KOPT-K1 (cell line): ENCODE results near the gene SARDH.
"Not testable (repeated sequence)": the region's sequence is repeated elsewhere in the genome, so short reads cannot be mapped to it uniquely, and the experiment has no call there.

Experiments used
- H3K27ac ChIP-seq: fragments of 200-600 bp; sonication (generic); 2 replicates; pipeline ENCODE4 v1.5.1; 2016; ENCODE audit warnings: antibody characterized with exemption, mild to moderate bottlenecking, low read depth, low read length; ENCODE audit not compliant: poor library complexity, severe bottlenecking
- H3K36me3 ChIP-seq: fragments of 200-600 bp; sonication (generic); 2 replicates; pipeline ENCODE4 v1.5.1; 2017; ENCODE audit warnings: antibody characterized with exemption, mild to moderate bottlenecking, low read length, moderate library complexity; ENCODE audit not compliant: insufficient read depth
- H3K9me3 ChIP-seq: fragments of 200-600 bp; sonication (generic); 2 replicates; pipeline ENCODE4 v1.5.1; 2017; ENCODE audit warnings: antibody characterized with exemption, low read length, mild to moderate bottlenecking; ENCODE audit not compliant: insufficient read depth, poor library complexity, severe bottlenecking

SARDH gene

DNA sequence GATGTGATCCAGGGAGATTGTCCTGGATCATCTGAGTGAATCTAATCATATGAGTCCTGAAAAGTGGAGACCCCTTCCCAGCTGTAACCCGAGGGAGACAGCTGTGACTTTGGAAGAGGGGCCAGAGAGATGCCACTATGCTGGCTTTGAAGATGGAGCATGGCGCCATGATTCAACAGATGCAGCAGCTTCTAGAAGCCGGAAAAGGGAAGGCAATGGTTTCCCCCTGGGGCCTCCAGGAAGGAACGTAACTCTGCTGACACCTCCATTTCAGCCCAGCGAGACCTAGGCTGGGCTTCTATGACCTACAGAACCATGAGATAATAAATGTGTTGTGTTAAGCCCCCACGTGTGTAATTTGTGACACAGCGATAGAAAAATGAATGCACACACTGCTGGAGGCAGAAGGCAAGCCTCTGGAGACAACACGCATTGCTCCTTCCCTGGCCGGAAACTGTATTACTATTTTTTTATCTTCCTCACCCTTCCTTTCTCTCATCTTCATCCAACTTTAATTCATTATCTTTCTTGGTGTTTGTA, 16.6 kb upstream of the SARDH start:
- H3K9me3 ChIP-seq = no peaks in the 10 kb centered on the region
- no peak overlapping the region for H3K27ac ChIP-seq
- H3K36me3 ChIP-seq = no peaks in the 10 kb centered on the region

DNA sequence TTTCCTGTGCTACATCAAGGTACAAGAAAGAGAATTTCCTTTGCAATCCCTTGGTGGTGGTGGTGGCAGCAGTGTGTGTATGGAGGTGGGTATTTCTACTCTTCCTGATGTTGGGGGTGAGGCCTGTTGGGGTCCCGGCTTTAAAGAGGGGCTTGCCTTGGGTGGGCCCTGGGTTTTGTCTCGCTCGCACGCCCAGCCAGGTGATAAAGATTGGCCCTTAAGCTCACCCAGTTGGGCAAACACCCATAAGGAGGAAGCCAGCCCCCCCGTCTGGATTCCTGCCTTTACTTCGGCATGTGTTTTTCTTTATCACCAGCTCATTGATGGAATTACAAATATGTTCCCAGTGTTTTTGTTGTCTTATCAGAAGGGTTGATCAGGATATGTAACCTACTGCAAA, 16.0 kb upstream of the SARDH start:
- H3K27ac ChIP-seq = no peak overlapping the region
- no peaks in the 10 kb centered on the region for H3K36me3 ChIP-seq
- H3K9me3 ChIP-seq = no peaks in the 10 kb centered on the region

DNA sequence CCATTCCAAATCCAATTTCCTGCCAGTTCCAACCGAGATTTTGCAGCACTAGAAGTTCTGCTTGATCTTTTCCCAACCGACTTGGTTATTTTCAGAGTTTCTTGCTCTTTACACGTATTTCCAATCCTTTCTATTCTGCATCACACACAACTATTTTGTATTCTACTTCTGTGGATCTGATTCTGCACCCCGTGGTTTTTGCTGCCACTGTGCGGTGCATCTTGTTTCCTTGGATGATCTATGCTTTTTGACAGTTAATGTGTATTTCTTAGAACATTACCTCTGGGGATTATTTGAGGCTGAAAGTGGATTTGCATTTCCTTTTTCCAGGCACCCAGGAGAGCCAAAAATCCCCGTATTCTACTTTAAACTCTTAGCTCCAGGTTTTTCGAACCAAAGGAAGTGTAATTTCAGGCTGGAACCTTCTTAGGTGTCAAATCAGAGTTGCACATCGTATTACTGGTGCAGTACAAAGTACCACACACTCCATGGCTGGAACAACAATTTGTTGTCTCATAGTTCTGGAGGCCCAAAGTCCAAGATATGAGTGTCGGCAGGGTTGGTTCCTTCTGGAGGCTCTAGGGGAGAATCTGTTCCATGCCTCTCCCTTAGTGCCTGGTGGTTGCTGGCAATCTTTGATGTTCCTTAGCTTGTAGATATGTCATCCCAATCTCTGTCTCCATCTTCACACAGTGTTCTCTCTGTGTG, 14.7 kb upstream of the SARDH start:
- Histone ChIP-seq H3K27ac (no peak overlapping the region), H3K9me3 (no peaks in the 10 kb centered on the region), H3K36me3 (no peaks in the 10 kb centered on the region)

DNA sequence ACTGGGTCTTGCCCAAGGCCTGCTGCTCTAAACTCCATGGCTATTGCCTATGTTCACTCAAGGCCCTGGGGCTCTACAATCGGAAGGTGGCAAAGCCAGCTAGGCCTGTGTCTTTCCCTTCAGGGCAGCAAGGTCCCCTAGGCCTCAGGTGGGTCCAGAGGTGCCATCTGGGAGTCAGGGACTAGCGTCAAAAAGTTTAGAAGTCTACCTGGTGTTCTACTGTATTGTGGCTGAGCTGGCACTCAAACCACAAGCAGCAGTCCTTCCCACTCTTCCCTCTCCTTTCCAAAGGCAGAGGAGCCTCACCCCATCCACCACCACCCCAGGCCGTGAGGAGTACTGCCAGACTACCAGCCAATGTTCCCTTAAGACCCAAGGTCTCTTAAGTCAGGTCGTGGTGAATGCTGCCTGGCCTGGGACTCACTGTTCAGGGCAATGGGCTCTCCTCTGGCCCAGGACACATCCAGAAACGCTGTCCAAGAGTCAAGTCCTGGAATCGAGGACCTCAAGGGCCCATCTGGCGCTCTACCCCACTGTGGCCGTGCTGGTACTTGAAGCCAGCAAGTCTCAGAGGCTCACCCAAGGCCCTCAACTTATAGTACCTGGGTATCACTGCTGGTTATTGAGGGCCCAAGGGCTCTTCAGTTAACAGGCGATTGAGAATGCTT, 13.0 kb upstream of the SARDH start:
- Histone ChIP-seq H3K9me3 (no peaks in the 10 kb centered on the region), H3K27ac (no peak overlapping the region), H3K36me3 (no peaks in the 10 kb centered on the region)

DNA sequence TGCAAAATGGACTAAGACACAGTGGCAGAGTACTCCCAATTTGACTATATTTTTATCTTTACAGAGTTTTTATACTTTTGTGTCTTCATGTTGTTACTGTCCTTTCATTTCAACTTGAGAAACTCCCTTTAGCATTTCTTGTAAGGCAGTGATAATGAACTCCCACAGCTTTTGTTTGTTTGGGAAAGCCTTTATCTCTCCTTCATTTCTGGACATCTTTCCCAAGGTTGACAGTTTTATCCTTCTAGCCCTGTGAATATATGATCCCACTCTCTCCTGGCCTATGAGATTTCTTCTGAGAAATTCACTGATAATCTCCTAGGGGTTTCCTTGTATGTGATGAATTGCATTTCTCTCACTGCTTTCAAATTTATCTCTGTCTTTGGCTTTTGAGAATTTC, 9.2 kb upstream of the SARDH start:
- no peaks in the 10 kb centered on the region for H3K36me3 ChIP-seq
- no peaks in the 10 kb centered on the region for H3K9me3 ChIP-seq
- H3K27ac ChIP-seq = no peak overlapping the region

DNA sequence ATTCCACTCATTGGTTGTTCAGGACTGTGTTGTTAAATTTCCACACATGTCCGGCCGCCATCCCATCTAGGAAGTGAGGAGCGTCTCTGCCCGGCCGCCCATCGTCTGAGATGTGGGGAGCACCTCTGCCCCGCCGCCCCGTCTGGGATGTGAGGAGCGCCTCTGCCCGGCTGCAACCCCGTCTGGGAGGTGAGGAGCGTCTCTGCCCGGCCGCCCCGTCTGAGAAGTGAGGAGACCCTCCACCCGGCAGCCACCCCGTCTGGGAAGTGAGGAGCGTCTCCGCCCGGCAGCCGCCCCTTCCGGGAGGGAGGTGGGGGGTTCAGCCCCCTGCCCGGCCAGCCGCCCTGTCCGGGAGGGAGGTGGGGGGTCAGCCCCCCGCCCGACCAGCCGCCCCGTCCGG, 6.4 kb upstream of the SARDH start:
- not testable (repeated sequence) for H3K9me3 ChIP-seq, H3K27ac ChIP-seq, H3K36me3 ChIP-seq

DNA sequence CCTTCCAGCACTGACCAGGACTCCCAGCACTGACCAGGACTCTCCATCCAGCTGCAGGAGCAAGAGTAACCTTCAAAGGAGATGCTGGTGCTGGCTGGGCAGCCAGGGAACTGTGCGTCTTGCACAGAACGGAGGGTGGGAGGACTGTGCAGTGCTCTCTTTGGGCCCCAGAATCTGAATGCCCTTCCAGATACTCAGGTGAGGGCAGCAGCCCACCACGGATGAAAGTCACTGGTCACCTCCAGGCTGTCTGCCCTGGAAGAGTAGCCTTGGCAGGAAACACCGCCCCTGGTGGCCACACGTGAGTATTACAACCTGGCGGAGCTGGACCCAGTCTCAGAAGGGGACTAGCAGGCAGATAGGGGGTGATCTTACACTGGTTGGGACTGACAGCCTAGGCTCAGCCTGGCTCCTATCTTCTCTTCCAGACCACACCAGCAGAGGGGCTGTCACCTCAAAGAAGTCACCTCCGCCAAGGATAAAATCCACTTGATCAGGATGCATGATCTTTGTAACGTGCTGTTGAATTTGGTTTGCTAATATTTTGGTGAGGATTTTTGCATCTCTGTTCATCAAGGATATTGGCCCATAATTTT, 4.8 kb upstream of the SARDH start:
- H3K27ac ChIP-seq = no peak overlapping the region
- no peaks in the 10 kb centered on the region for H3K9me3 ChIP-seq
- no peaks in the 10 kb centered on the region for H3K36me3 ChIP-seq

DNA sequence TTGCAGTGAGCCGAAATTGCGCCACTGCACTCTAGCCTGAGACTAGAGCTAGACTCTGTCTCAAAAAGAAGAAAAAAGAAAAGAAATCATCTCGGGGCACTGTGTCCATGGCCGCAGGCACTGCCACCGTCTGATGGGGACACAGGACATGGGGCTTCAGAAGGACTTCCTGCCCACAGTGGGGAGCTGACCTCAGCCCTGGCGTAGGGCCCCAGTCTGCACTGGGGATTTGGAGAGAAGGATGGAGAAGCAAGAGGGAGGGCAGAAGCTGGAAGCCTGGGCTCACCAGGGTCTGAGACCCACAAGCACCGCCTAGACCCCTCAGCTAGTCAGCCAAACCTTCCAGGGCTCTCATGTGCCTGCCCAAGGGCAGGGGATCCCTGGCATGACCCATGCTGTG, 4.1 kb upstream of the SARDH start:
- no peaks in the 10 kb centered on the region for H3K9me3 ChIP-seq
- no peaks in the 10 kb centered on the region for H3K36me3 ChIP-seq
- no peak overlapping the region for H3K27ac ChIP-seq

DNA sequence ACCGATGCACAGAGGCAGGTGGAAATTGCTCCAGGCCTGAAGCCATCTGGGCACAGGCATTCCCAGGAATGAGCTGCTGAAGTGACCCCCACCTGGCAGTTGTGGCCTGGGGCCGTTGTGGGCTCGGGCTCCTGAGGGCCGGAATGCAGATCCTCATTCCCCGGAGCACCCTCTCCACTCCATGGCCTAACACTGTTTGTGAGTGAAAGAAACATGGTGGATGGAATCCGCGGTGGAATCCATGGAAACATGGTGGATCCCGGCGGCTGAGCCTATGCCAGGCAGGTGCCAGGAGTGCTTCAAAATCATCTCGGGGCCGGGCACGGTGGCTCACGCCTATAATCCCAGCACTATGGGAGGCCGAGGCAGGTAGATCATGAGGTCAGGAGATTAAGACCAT, 3.6 kb upstream of the SARDH start:
- Histone ChIP-seq H3K9me3 (no peaks in the 10 kb centered on the region), H3K27ac (no peak overlapping the region), H3K36me3 (no peaks in the 10 kb centered on the region)

DNA sequence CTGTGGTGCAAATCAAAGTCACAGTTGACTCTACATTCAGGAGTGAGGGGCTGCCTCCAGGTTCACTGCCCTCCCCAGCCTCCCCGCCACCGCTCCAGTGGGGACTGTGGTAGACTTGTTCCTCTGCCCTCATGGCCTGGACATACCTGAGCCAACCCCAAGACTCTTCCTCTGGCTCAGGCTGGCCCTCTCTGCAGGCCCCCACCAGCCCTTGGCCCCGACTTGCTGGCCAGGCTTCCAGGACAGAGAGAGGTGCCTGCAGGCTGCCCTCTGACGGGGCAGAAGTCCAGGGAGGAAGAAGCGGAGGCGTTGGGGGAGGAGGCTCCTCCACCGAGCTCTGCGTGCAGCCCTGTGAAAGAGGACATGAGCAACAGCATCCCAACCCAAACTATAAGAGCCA, 2.8 kb upstream of the SARDH start:
- no peaks in the 10 kb centered on the region for H3K9me3 ChIP-seq
- no peaks in the 10 kb centered on the region for H3K36me3 ChIP-seq
- no peak overlapping the region for H3K27ac ChIP-seq

DNA sequence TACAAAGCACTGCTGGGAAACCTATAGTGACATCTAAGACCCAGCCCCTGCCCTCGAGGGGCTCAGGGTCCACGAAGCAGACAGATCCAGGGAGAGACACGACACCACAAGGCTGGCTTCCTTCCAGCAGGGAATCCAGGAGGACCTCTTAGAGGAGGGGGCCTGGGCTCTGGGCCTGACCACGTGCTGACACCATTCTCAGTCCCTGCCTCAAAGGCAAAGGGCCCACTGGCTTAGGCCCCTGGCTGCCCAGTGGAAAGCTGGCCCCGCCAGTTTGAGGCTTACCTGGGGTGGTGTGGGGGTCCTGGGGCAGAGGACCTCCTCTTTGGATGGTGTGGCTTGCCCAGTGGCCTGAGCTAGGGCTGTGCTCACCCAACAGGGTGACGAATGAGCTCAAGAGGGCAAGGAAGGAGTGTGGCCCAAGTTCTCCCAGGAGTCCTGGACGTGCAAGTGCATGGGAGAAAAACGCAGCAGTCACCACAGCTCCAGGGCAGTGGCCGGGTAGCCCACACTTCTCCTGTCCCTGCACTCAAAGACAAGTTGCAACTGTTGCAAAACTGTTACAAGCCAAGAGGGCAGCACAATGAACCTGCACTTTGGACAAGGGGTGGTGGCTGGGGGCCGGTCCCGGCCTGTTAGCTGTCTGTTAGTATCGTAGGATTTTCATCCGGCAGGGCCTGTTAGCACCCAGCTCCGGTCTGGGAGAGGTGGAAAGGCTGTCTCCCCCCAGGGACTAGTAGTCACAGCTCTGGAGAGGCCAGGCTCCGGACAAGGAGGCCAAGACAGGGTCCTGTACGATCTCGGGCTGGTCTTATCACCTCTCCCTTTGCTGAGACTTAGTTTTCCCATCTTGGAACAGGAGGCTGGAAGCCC, 1.5 kb upstream of the SARDH start:
- Histone ChIP-seq H3K36me3 (no peaks in the 10 kb centered on the region), H3K27ac (no peak overlapping the region), H3K9me3 (no peaks in the 10 kb centered on the region)

DNA sequence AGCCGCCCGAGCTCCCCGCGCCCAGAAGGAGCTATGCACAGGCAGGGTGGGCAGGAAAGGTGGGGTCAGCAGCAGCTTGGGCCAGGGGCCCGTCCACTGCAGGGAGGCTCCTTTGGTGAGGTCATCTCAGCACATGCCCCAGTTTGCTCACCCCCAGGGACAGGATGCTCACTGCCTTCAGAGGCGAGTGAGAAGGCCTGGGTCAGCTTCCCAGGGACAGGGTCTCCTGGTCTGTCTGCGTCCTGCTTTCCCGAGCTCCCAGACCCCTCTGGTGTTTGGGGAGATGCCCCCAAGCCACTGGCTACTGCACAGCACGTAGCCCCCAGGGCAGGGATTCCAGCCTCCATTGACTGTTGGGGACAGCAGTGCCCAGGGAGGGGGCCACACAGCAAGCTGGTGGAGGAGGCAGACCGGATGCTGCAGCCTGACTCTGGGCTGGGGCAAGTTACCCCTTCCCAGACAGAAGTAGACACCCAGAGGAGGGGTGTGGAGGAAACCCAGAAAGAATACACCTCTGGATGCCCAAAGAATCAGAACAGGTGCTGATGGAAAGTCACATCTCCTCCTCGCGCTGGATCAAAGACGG, 581 bp upstream of the SARDH start:
- H3K36me3 ChIP-seq = no peaks in the 10 kb centered on the region
- no peak overlapping the region for H3K27ac ChIP-seq
- no peaks in the 10 kb centered on the region for H3K9me3 ChIP-seq

DNA sequence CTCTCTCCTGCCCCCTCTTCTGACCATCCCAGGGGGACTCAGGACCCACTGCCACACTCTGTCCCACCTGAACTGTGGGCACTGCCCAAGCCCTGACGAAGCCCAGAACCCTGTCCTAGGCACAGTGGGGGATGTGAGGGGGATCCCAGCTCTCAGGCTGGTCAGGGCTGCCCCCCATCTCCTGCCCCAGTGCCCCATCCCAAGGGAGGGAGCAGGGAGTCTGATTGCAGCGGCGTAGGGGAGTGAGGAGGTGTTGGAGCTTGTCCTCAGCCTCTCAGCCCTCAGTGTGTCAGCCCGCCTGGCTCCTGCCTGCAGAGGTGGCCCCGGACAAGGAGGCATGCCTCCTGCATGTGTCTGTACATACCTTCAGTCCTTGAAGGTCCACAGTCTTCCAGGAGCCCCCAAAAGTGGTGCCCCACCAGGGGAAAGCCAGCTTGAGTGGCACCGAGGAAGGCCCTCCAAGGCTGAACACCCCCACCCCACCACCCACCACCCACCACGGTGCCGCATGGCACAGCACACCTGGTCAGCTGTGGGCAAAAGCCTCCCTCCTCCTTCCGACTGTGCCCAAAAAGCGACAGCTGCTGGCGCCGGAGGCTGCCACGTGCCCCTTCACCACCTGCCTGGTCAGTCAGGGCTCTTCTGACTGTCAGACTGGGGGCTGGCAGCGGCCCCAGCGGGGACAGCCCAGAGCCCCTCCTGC, 930 bp downstream of the SARDH start:
- Histone ChIP-seq H3K9me3 (no peaks in the 10 kb centered on the region), H3K27ac (no peak overlapping the region), H3K36me3 (no peaks in the 10 kb centered on the region)

DNA sequence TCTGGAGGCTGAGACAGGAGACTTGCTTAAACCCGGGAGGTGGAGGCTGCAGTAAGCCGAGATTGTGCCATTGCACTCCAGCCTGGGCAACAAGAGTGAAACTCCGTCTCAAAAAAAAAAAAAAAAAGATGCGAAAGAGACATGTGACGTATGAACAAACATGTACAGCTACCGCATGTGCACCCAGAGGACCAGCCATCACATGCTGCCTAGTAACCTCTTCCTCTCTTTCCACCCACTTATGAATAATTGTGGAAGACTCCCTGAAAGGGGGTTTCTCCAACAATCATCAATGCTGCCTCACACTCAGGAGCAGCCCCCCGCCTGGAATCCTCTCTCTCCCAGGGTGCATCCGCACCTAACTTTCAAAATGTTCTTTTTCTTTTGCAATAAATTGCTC, 2.2 kb downstream of the SARDH start:
- H3K36me3 ChIP-seq = no peaks in the 10 kb centered on the region
- no peaks in the 10 kb centered on the region for H3K9me3 ChIP-seq
- H3K27ac ChIP-seq = no peak overlapping the region
